NCI-H510A (cell line): Measurements from ENCODE around the gene RNF39.

ENCODE experiments used
- DNase-seq: peaks from one replicate; lab custom pipeline; 2025; lab: John Stamatoyannopoulos, UW

Gene RNF39

GRCh38 chr6:30096829-30097228 is 21.3 kb upstream of the RNF39 start:
- no peak for DNase-seq

DNA sequence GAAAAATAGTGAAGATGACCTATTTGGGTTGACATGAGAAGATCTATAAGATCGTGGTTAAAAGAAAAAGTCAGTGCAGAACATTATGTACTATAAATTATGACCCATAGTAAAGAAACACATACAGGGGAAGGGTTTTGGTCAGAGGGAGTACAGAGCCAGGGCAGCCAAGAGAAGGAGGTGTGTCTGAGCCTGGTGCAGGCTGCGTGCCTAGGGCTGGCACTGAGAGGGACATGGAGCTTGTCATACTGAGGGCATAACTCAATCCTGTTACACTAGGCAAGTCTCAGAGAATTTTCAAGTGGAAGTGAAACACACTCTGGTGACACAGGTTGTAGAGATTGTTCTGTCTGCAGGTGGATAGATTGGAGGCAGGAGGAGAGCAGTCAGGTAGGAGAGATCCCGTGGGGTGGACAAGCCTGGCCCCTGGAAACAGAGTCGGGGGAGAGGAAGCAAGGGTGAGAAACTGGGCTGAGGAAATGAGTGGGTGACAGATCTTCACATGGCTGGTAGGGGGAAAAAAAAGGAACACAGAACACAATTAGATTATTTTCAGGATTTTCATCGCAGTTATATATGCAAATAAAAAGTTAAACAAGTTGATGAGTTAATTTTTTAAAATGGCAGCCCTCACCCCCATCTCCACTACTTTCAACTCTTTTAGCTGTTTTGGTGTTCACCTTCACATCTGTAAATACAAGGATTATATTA is 18.5 kb upstream of the RNF39 start:
- no peak for DNase-seq

GRCh38 chr6:30092852-30093543 is 17.4 kb upstream of the RNF39 start:
- DNase-seq = no peak

- DNase-seq = no peak
Observed at GRCh38 chr6:30091577-30092381, 16.2 kb upstream of the RNF39 start.

DNA sequence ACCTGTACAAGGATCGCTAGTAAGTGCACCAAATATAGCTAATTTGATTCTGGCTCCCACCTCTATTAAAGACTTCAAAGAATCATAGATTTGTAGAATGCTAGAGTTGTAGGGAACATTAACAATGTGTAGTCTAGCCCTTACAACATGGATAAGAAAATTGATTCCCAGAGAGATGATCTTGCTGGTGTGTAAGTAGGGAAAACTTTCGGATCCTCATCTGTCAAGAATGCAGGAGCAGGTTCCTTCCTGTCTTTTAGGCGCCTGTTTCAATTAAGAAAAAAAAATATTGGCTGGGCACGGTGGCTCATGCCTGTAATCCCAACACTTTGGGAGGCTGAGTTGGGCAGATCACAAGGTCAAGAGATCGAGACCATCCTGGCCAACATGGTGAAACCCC is 12.3 kb upstream of the RNF39 start:
- no peak for DNase-seq

GRCh38 chr6:30077218-30077617 is 1.6 kb upstream of the RNF39 start:
- no peak for DNase-seq

- DNase-seq = no peak
Observed at GRCh38 chr6:30075790-30076732, 492 bp upstream of the RNF39 start.

GRCh38 chr6:30074331-30075093 is 1.1 kb downstream of the RNF39 start:
- no peak for DNase-seq

- DNase-seq = no peak
Observed at GRCh38 chr6:30073489-30074235, 1.9 kb downstream of the RNF39 start.

DNA sequence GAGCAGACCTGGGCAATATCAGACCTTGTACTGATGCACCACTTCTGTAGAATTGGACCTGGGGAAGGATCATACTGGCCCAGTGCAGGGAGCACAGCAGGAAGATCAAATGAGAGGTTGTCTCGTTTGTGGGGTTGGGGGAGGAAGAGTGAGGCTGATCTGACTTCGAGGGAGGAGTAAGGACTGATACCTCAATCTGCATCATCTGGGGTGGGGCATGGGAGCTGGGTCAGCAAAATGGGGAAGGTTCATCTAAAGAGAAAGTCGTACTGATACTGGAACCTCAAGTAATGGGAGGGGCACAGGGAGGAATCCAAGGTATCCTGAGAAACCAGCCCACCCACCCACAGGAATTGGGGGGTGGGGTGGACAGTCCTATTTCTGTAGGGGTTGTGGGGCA is 3.7 kb downstream of the RNF39 start:
- no peak for DNase-seq

DNA sequence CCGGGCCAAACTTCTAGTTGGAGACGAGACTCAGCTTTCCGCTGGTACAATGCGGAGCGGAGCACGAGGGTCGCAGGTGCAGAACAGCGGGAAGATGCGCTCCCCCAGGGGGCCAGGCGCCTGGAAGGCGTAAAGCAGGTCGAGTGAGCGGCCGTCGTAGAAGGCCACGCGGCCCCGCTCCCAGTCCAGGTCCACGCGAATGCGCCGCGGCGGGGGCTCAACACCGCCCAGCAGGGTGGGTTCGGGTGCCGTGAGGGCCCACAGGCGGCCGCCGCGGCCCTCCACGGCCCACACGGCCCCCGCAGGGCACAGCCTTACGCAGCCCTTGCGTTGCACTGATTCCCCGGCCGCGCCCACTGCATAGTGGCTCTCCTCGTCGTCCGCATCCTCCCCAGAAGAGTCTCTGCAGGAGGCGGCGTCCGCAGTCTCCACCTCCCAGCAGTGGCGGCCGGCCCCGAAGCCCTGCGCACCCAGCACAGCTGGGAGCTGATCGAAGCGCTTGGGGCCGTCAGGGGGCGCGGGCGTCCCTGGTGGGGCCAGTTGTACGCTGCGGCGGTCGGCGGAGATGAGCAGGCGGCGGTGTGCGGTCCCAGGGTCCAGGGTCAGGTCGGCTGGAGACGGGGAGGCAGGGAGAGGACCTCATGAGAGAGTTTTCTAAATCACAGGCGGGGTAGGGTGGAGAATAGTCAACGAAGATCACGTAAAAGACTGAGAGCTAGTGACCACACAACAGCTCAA is 4.3 kb downstream of the RNF39 start:
- no peak for DNase-seq

GRCh38 chr6:30067460-30068139 is 8.0 kb downstream of the RNF39 start:
- DNase-seq = no peak

GRCh38 chr6:30066577-30067459 is 8.8 kb downstream of the RNF39 start, which contains the start of gene PPP1R11:
Gene PPP1R11, plus strand, starts transcription at chr6:30067198. Its CDS starts 213 bp downstream, at chr6:30067411.
- DNase-seq = peak; percentile 96

DNA sequence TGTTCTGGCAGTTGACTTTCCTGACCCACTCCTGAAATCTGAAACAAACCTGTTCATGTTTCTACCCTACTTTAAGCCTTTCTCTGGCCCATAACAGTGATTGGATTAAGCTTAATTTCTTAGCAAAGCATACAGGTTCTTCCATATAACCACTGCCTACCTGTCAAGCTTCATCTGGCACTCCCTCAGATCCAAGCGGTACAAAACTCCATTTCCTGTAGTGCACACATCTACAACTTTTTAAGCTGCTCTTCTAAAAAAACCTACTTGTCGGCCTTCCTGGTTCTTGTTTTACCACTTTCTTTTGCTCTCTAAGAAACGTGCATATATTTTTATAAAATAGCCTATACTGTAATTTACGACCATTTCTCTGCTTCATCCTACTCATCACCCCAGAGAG is 9.5 kb downstream of the RNF39 start:
- DNase-seq = no peak

DNA sequence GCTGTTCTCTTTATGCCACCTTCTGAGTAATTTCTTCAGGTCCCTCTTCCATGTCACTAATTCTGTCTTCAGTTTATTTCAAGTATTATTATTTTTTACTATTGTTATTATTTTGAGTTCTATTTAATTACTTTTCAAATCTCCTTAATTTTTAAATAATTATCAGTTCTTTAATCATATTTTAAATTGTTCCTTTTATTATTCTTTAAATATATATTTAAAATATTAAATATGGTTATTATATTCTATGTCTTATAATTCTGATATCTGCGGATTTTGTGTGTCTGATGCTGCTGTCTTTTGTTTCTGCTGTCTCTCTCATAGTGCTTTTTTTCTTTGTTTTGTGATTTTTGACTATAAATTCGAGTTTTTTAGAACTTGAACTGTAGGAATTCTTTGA is 12.3 kb downstream of the RNF39 start:
- DNase-seq = no peak

- DNase-seq = no peak
Observed at GRCh38 chr6:30062471-30063178, 12.9 kb downstream of the RNF39 start.

GRCh38 chr6:30061858-30062458 is 13.6 kb downstream of the RNF39 start:
- DNase-seq = no peak
